Stomach (tissue), 9 donors: Measurements from ENCODE around the gene TROAP. TPM values are rescaled to one million over a fixed set of nuclear protein-coding genes. Genes with fewer than 3 reads are reported as not detected.
"Not testable (repeated sequence)": the region's sequence is repeated elsewhere in the genome, so short reads cannot be mapped to it uniquely, and the experiment has no call there.

ENCODE experiments used
- DNase-seq, 2 donors: peaks; one replicate each; pipeline versions ENCODE4 v3.0.0 to v3.0.0-alpha.2; 2013 to 2019
- H3K27ac ChIP-seq, 5 donors: fragments of 200-600 bp in 4 of 5; sonication (generic) in 4 of 5; one replicate each; pipeline ENCODE4 v1.5.1; 2013 to 2019; ENCODE audit warnings: mild to moderate bottlenecking in 1 of 5, moderate library complexity in 1 of 5
- H3K27me3 ChIP-seq, 3 donors: fragments of 200-600 bp; sonication (generic); one replicate each; pipeline ENCODE4 v1.5.1; 2017 to 2019; ENCODE audit warnings: mixed run types in 1 of 3
- H3K36me3 ChIP-seq, 4 donors: fragments of 200-600 bp; sonication (generic); 1 replicate in 3 of 4; 2 replicates in 1 of 4; pipeline ENCODE4 v1.5.1; 2016 to 2019
- H3K4me1 ChIP-seq, 4 donors: fragments of 200-600 bp; sonication (generic); one replicate each; pipeline ENCODE4 v1.5.1; 2016 to 2019
- H3K4me3 ChIP-seq, 4 donors: fragments of 200-600 bp; sonication (generic) in 3 of 4; one replicate each; pipeline ENCODE4 v1.5.1; 2016 to 2019; ENCODE audit warnings: mild to moderate bottlenecking in 1 of 4
- H3K9me3 ChIP-seq, 4 donors: fragments of 200-600 bp; sonication (generic); one replicate each; pipeline ENCODE4 v1.5.1; 2016 to 2019
- EP300 ChIP-seq: sonication (generic); formaldehyde crosslinking; IDR thresholded peaks from one replicate; pipeline ENCODE4 v1.6.1; 2017; ENCODE audit warnings: antibody characterized with exemption
- POLR2A ChIP-seq, 4 donors: fragments of 450-650 bp; IDR thresholded peaks; one replicate each; pipeline ENCODE4 v1.6.1; 2016; ENCODE audit warnings: antibody characterized with exemption in 4 of 4, control low read depth in 2 of 4, mild to moderate bottlenecking in 1 of 4, moderate library complexity in 1 of 4
- POLR2AphosphoS5 ChIP-seq, 3 donors: sonication (generic); formaldehyde crosslinking; IDR thresholded peaks; one replicate each; pipeline ENCODE4 v1.6.1; 2016; ENCODE audit warnings: antibody characterized with exemption in 3 of 3
- WGBS, 5 donors: extraction: QIAGEN DNeasy Blood & Tissue Kit in 3 of 5; methylation state at CpG; one replicate each; pipeline versions ENCODE4 v1.1.5 to v1.1.7; 2013 to 2018; 5-methylcytosine and 5-hydroxymethylcytosine counted together
- intact Hi-C: fragments of 100-400 bp; cut with DNase I; formaldehyde crosslinking; loops from one replicate; pipeline ENCODE4 v1.15.1; 2023; ENCODE audit warnings: low total_unique reads
- polyA plus RNA-seq, 3 donors: library from polyadenylated mRNA; stranded (reverse); fragments of 200-250 nt; gene quantifications; one replicate each; pipeline ENCODE4 v1.2.3, GENCODE V29; 2013
- total RNA-seq, 5 donors: library from RNA; depleted of rRNA; stranded (reverse); fragments of >200 nt; gene quantifications; one replicate each; pipeline versions ENCODE4 v1.1.0 to v1.2.3, GENCODE V29; 2014 to 2016
- TF ChIP-seq, protein P1 (sequence below), 7 experiments: fragments of 450-650 bp in 4 of 7; fragments of 200-600 bp in 3 of 7; sonication (generic) in 3 of 7; IDR thresholded peaks; one replicate each; pipeline ENCODE4 v1.5.1; 2016 to 2019; ENCODE audit warnings: antibody characterized with exemption in 7 of 7, control low read depth in 2 of 7, mild to moderate bottlenecking in 1 of 7
- donor health status: healthy with polysubstance abuse.
- donor health status: Bipolar disorder and iron deficiency.
- donor health status: healthy.

Gene TROAP
- total and polyA plus RNA-seq, 8 donors = 1.4 to 54.2 (median 8.7) TPM

- intact Hi-C loops = no loop called here
- Histone ChIP-seq H3K27ac (no peak overlapping the region), H3K4me3 (no peak overlapping the region), H3K27me3 (peaks cover 0 to 29% (median 3%) of the 10 kb centered on the region in 3 donors), H3K4me1 (peaks cover 0 to 4% (median 0%) of the 10 kb centered on the region in 4 donors), H3K9me3 (no peaks in the 10 kb centered on the region), H3K36me3 (no peaks in the 10 kb centered on the region)
- no peak for DNase-seq
- TF ChIP-seq EP300 = no peak
- no peak for TF ChIP-seq POLR2AphosphoS5 (IDR thresholded peaks at IDR 0.05)
- TF ChIP-seq POLR2A (IDR thresholded peaks at IDR 0.05) = no peak
- TF ChIP-seq, protein P1, sequence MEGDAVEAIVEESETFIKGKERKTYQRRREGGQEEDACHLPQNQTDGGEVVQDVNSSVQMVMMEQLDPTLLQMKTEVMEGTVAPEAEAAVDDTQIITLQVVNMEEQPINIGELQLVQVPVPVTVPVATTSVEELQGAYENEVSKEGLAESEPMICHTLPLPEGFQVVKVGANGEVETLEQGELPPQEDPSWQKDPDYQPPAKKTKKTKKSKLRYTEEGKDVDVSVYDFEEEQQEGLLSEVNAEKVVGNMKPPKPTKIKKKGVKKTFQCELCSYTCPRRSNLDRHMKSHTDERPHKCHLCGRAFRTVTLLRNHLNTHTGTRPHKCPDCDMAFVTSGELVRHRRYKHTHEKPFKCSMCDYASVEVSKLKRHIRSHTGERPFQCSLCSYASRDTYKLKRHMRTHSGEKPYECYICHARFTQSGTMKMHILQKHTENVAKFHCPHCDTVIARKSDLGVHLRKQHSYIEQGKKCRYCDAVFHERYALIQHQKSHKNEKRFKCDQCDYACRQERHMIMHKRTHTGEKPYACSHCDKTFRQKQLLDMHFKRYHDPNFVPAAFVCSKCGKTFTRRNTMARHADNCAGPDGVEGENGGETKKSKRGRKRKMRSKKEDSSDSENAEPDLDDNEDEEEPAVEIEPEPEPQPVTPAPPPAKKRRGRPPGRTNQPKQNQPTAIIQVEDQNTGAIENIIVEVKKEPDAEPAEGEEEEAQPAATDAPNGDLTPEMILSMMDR (IDR thresholded peaks at IDR 0.05) = no peak
- WGBS, 5 donors = 81 to 86% (median 83%) methylated on average over 5 of the region's 5 CpGs
Observed at GRCh38 chr12:49282302-49282701, 40.8 kb upstream of the TROAP start.

- H3K27ac ChIP-seq, H3K4me3 ChIP-seq, H3K4me1 ChIP-seq, intact Hi-C loops, DNase-seq, H3K36me3 ChIP-seq, H3K9me3 ChIP-seq: not testable (repeated sequence)
- 68 to 86% (median 70%) methylated on average over 1 to 2 of the region's 6 CpGs for WGBS, 5 donors
- peaks cover 0 to 32% (median 3%) of the 10 kb centered on the region in 3 donors for H3K27me3 ChIP-seq
Observed at GRCh38 chr12:49282740-49283375, 40.2 kb upstream of the TROAP start.

- DNase-seq = no peak
- Histone ChIP-seq H3K4me1 (peaks cover 0 to 4% (median 0%) of the 10 kb centered on the region in 4 donors), H3K27ac (no peak overlapping the region), H3K27me3 (peaks cover 0 to 36% (median 3%) of the 10 kb centered on the region in 3 donors), H3K36me3 (no peaks in the 10 kb centered on the region), H3K4me3 (no peak overlapping the region), H3K9me3 (no peaks in the 10 kb centered on the region)
- intact Hi-C loops = no loop called here
- WGBS, 5 donors = 81 to 89% (median 87%) methylated on average over 12 to 25 of the region's 25 CpGs
- TF ChIP-seq, protein P1 (IDR thresholded peaks at IDR 0.05) = no peak
- TF ChIP-seq EP300 (no peak), POLR2A (IDR thresholded peaks at IDR 0.05) (no peak), POLR2AphosphoS5 (IDR thresholded peaks at IDR 0.05) (no peak)
Observed at GRCh38 chr12:49283541-49284429, 39.3 kb upstream of the TROAP start.

- DNase-seq = no peak
- Histone ChIP-seq H3K27ac (no peak overlapping the region), H3K4me1 (peaks cover 0 to 4% (median 0%) of the 10 kb centered on the region in 4 donors), H3K36me3 (no peaks in the 10 kb centered on the region), H3K4me3 (no peak overlapping the region), H3K9me3 (no peaks in the 10 kb centered on the region), H3K27me3 (peaks cover 0 to 36% (median 3%) of the 10 kb centered on the region in 3 donors)
- intact Hi-C loops = loop anchor here (5.0 kb wide), 1 partner anchor 53 kb away; the partner anchor contains the start of gene C1QL4
- WGBS, 5 donors = 70 to 89% (median 87%) methylated on average over 4 of the region's 4 CpGs
- TF ChIP-seq, protein P1 (IDR thresholded peaks at IDR 0.05) = no peak
- TF ChIP-seq POLR2AphosphoS5 (IDR thresholded peaks at IDR 0.05) (no peak), POLR2A (IDR thresholded peaks at IDR 0.05) (no peak), EP300 (no peak)
Observed at GRCh38 chr12:49284672-49285071, 38.4 kb upstream of the TROAP start.
